Measurements from ENCODE around the gene ITGA6.

The ITGA6 gene

GRCh38 chr2:172427256-172427989 lies at the start of gene ITGA6:
TSS of gene ITGA6 (plus strand) at chr2:172427586.
- no peak for DNase-seq

- DNase-seq, result no peak
Measured at GRCh38 chr2:172380436-172381274, 46.7 kb upstream of the ITGA6 start.

- DNase-seq, result no peak
Measured at GRCh38 chr2:172381275-172382027, 45.9 kb upstream of the ITGA6 start.

GRCh38 chr2:172387361-172387760 lies 40.0 kb upstream of the ITGA6 start:
- no peak for DNase-seq

- DNase-seq, result no peak
Measured at GRCh38 chr2:172389685-172390339, 37.6 kb upstream of the ITGA6 start.

- no peak for DNase-seq
Measured at GRCh38 chr2:172394002-172394401, 33.4 kb upstream of the ITGA6 start.

GRCh38 chr2:172395503-172395902 lies 31.9 kb upstream of the ITGA6 start:
- DNase-seq, result no peak

- no peak for DNase-seq
Measured at GRCh38 chr2:172397148-172397834, 30.1 kb upstream of the ITGA6 start.

- DNase-seq, result no peak
Measured at GRCh38 chr2:172398440-172398839, 28.9 kb upstream of the ITGA6 start.

- no peak for DNase-seq
Measured at GRCh38 chr2:172399765-172400164, 27.6 kb upstream of the ITGA6 start.

- no peak for DNase-seq
Measured at GRCh38 chr2:172402198-172402597, 25.2 kb upstream of the ITGA6 start.

- no peak for DNase-seq
Measured at GRCh38 chr2:172403402-172403801, 24.0 kb upstream of the ITGA6 start.

GRCh38 chr2:172403881-172404468 lies 23.4 kb upstream of the ITGA6 start:
- DNase-seq, result no peak

GRCh38 chr2:172404824-172405223 lies 22.6 kb upstream of the ITGA6 start:
- no peak for DNase-seq

GRCh38 chr2:172405673-172406072 lies 21.7 kb upstream of the ITGA6 start:
- DNase-seq, result no peak

- peak; percentile 21 to 23 for DNase-seq
Measured at GRCh38 chr2:172408143-172408766, 19.1 kb upstream of the ITGA6 start.

- no peak for DNase-seq
Measured at GRCh38 chr2:172409042-172409441, 18.3 kb upstream of the ITGA6 start.

- no peak for DNase-seq
Measured at GRCh38 chr2:172412984-172413492, 14.3 kb upstream of the ITGA6 start.

- no peak for DNase-seq
Measured at GRCh38 chr2:172415157-172415864, 12.1 kb upstream of the ITGA6 start.

GRCh38 chr2:172415865-172416183 lies 11.6 kb upstream of the ITGA6 start:
- DNase-seq, result no peak

Data from SHP77 (cell line).